ENCODE measurements around the gene PTPN12.

DNA sequence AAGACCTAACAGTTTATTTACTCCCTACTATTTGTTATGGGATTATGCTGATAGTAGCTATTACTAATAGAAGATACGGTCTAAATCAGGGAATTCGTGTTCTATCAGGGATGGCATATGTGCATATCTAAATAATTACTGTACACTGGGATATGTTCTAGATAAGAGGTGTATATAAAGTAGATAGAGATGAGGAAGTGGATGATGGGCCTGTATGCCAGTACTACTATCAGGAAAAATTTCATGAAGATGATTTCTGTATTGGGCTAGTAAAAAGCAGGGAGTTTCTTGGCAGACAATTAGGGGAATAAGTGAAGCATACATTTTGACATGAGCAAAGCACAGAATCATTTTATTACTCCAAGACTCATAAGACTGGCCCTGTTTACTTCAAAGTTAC lies 26.2 kb downstream of the PTPN12 start:
- TF ChIP-seq EZH2 (IDR thresholded peaks at IDR 0.05; ENCODE audit: low read depth), result no peak
- TF ChIP-seq, protein P1, sequence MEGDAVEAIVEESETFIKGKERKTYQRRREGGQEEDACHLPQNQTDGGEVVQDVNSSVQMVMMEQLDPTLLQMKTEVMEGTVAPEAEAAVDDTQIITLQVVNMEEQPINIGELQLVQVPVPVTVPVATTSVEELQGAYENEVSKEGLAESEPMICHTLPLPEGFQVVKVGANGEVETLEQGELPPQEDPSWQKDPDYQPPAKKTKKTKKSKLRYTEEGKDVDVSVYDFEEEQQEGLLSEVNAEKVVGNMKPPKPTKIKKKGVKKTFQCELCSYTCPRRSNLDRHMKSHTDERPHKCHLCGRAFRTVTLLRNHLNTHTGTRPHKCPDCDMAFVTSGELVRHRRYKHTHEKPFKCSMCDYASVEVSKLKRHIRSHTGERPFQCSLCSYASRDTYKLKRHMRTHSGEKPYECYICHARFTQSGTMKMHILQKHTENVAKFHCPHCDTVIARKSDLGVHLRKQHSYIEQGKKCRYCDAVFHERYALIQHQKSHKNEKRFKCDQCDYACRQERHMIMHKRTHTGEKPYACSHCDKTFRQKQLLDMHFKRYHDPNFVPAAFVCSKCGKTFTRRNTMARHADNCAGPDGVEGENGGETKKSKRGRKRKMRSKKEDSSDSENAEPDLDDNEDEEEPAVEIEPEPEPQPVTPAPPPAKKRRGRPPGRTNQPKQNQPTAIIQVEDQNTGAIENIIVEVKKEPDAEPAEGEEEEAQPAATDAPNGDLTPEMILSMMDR (conservative IDR thresholded peaks at IDR 0.05), result no peak

Measured in PC-9 (cell line).